GM06990 (cell line): ENCODE data around the gene GTSF1L.

Source experiments
- DNase-seq: peaks from one replicate; pipeline ENCODE4 v3.0.0-alpha.2; 2011; ENCODE audit not compliant: insufficient read length; ENCODE audit errors: extremely low read depth
- H3K27me3 ChIP-seq: replicated peaks from 2 replicates; pipeline ENCODE4 v1.6.0; 2011; ENCODE audit warnings: low read length; ENCODE audit not compliant: control insufficient read depth, insufficient read depth
- H3K36me3 ChIP-seq: 2 replicates; pipeline ENCODE4 v1.5.1; 2011; ENCODE audit warnings: low read length; ENCODE audit not compliant: control insufficient read depth, insufficient read depth
- H3K4me3 ChIP-seq: replicated peaks from 2 replicates; pipeline ENCODE4 v1.5.1; 2011; ENCODE audit warnings: low read depth, mild to moderate bottlenecking, control low read depth, low read length
- CTCF ChIP-seq: IDR thresholded peaks from 2 replicates; pipeline ENCODE4 v1.5.1; 2011; ENCODE audit warnings: low read length, control low read depth, mild to moderate bottlenecking, inconsistent platforms; ENCODE audit not compliant: insufficient read depth, poor library complexity, severe bottlenecking

Gene GTSF1L

GRCh38 chr20:43726811-43727338 lies at the start of gene GTSF1L:
TSS of gene GTSF1L (minus strand) at chr20:43727002. CDS start at chr20:43726694, 308 bp downstream.
- no peak for TF ChIP-seq CTCF
- no peak for DNase-seq
- H3K27me3 ChIP-seq, result no peaks in the 10 kb centered on the region
- H3K4me3 ChIP-seq, result no peak within 1 kb of the TSS
- H3K36me3 ChIP-seq, result no peaks in the 10 kb centered on the region

- Histone ChIP-seq H3K27me3 (no peaks in the 10 kb centered on the region), H3K36me3 (no peaks in the 10 kb centered on the region), H3K4me3 (no peak overlapping the region)
- no peak for TF ChIP-seq CTCF
- no peak for DNase-seq
Observed at GRCh38 chr20:43774754-43775153, 48.0 kb upstream of the GTSF1L start.

GRCh38 chr20:43771503-43772190 lies 44.8 kb upstream of the GTSF1L start:
- H3K36me3 ChIP-seq, result no peaks in the 10 kb centered on the region
- DNase-seq, result no peak
- no peaks in the 10 kb centered on the region for H3K27me3 ChIP-seq
- no peak for TF ChIP-seq CTCF
- no peak overlapping the region for H3K4me3 ChIP-seq

GRCh38 chr20:43770342-43770741 lies 43.5 kb upstream of the GTSF1L start:
- Histone ChIP-seq H3K27me3 (no peaks in the 10 kb centered on the region), H3K36me3 (no peaks in the 10 kb centered on the region), H3K4me3 (no peak overlapping the region)
- no peak for DNase-seq
- no peak for TF ChIP-seq CTCF

- no peak for TF ChIP-seq CTCF
- no peak for DNase-seq
- H3K27me3 ChIP-seq, result no peaks in the 10 kb centered on the region
Observed at GRCh38 chr20:43767686-43768474, 41.1 kb upstream of the GTSF1L start.

More at GRCh38 chr20:43767686-43768474, 41.1 kb upstream of the GTSF1L start:
- no peaks in the 10 kb centered on the region for H3K36me3 ChIP-seq
- H3K4me3 ChIP-seq, result no peak overlapping the region
